ENCODE measurements around the gene CCDC88C.

The CCDC88C gene

DNA sequence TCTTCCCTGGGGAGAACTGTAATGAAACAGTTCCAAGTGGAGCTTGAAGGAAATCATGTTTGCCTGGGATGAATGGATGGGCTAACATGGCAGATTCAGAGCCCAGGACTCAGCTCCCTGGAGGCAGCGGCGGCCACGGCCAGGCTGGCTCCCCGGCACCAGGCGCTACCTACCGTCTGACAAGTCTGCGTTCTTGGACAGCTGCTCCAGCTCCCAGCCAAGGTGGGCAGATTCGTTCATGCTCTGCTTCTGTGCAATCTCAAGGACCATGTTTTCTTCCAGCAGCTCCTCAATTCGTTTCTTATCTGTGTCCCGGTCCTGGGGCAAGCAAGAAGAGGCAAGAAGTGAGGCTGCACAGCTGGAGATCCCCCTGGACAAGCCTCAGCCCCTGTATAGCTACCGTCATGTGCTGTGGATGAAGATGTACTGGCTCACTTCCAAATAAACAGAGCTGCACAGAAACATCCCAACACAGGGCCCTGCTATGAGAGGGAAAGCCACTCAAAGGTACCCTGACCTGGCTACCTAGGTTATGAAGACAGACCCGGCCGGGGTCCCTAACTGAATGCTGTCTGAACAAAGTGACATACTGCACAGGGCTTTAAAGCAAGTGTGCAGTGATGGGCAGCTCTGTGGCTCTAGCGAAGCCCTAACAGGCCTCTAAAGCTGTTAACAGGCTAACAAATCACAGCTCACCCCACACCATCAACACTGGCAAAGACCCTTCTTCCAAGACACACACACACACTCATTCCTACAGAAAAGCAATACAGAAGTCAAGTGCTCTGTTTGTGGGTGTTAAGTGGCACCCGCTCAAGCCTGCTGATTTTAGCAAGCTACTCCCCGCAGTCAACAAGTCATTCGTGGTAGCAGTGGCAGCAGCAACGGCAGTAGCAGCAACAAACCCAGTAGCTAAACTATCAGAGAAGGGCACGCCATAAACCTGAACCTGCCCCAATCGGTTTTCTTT, 92.7 kb downstream of the CCDC88C start:
- Histone ChIP-seq H3K4me1 (peaks cover 29 to 78% (median 69%) of the 10 kb centered on the region in 10 experiments), H3K4me2 (peak overlapping the region; percentile 76 to 95 (median 89)), H3K9ac (peak overlapping the region in 10 of 11 experiments; percentile 71 to 84 (median 80); a peak in 21 of 22 replicates), H4K20me1 (peaks cover 0 to 15% (median 0%) of the 10 kb centered on the region in 11 experiments; a peak in 4 of 22 replicates), H3K9me3 (replicated peaks in 1 of 11) (no peaks in the 10 kb centered on the region), H3K4me3 (peak overlapping the region in 9 of 10 experiments; percentile 44 to 66 (median 55); a peak in 17 of 20 replicates), H3K27me3 (no peaks in the 10 kb centered on the region), H3K36me3 (peaks cover 10 to 89% (median 65%) of the 10 kb centered on the region in 11 experiments), H3K27ac (peak overlapping the region; percentile 21 to 93 (median 87); a peak in 21 of 22 replicates)
- no peak for TF ChIP-seq Cebpa-rat (IDR thresholded peaks at IDR 0.05)

DNA sequence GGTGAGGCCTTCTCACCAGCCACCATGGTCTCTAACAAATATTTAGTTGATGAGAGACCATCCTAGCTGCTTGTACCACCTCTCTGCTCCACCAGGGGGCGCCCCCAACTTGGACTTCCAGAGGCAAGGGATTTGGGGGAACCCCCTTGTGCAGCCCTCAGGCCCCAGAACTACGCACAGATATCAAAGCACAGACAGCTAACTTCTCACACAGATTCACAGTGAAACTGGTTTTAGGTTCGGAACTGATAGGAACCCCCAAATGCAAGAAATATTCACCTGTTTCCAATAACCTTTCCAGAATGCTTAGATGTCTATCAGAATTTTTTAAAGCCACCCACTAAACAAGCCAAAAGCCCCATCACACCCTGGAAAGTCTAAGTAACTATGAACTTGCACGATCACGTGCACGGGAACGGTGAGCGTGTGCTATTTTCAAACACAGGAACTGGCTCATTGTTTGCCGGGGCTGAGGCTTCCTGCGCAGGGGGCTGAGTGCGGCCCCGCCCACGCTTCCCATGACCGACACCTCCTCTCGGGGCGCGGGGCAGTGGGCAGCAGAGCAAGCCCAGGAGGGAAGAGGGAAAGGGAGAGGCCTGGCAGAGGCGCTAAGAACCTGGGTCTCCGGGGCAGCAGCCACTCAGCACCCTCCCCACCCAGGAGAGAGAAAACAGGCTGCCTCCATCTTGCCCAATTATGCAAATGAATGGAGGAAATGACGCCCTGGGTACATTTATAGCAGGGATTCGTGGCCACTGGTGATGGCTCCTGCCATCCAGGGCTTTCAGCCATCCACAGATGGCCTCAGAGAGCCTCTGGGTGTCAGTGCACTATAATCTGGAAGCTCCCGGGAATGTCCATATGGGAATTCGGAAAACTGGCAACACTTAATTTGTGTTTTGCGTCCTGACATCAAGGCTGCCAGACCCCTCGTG, 93.7 kb downstream of the CCDC88C start:
- H4K20me1 ChIP-seq, result peaks cover 0 to 8% (median 0%) of the 10 kb centered on the region in 11 experiments; a peak in 1 of 22 replicates
- peaks cover 10 to 90% (median 69%) of the 10 kb centered on the region in 11 experiments for H3K36me3 ChIP-seq
- peaks cover 27 to 71% (median 60%) of the 10 kb centered on the region in 10 experiments for H3K4me1 ChIP-seq
- no peaks in the 10 kb centered on the region for H3K9me3 ChIP-seq (replicated peaks in 1 of 11)
- no peaks in the 10 kb centered on the region for H3K27me3 ChIP-seq
- H3K27ac ChIP-seq, result peak overlapping the region; percentile 21 to 93 (median 87); a peak in 21 of 22 replicates
- H3K4me3 ChIP-seq, result peak overlapping the region; percentile 42 to 66 (median 54)
- H3K9ac ChIP-seq, result peak overlapping the region; percentile 65 to 84 (median 79); a peak in 21 of 22 replicates
- peak in 3 of 11 experiments; percentile 16 to 55 (median 21); a peak in 3 of 22 replicates for TF ChIP-seq Cebpa-rat (IDR thresholded peaks at IDR 0.05)
- H3K4me2 ChIP-seq, result peak overlapping the region; percentile 76 to 95 (median 89)

DNA sequence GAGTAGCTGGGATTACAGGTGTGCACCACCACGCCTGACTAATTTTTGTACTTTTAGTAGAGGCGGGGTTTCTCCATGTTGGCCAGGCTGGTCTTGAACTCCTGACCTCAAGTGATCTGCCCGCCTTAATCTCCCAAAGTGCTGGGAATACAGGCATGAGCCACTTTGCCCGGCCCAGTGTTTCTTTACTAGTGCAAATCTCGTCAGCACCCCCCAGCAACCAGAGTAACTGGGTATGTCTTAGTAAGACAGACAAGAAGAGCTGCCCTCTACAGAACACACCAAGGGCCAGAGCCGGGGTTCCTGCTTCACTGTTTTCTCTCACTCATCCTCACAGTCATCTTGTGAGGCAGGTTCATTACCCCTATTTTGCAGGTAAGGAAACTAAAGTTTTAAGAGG, 94.6 kb downstream of the CCDC88C start:
- Histone ChIP-seq H3K9ac (peak overlapping the region in 7 of 11 experiments; percentile 71 to 84 (median 81); a peak in 10 of 22 replicates), H3K27me3 (no peaks in the 10 kb centered on the region), H3K4me1 (peaks cover 28 to 71% (median 59%) of the 10 kb centered on the region in 10 experiments), H3K9me3 (replicated peaks in 1 of 11) (no peaks in the 10 kb centered on the region), H3K4me3 (no peak overlapping the region), H3K4me2 (peak overlapping the region; percentile 76 to 95 (median 89); a peak in 21 of 22 replicates), H4K20me1 (0 out of 22 replicates have a peak, but pooled peaks cover 0 to 6% (median 0%) of the 10 kb centered on the region in 11 experiments), H3K36me3 (peaks cover 10 to 90% (median 74%) of the 10 kb centered on the region in 11 experiments), H3K27ac (peak overlapping the region in 9 of 11 experiments; percentile 81 to 93 (median 88); a peak in 12 of 22 replicates)
- no peak for TF ChIP-seq Cebpa-rat (IDR thresholded peaks at IDR 0.05)

GRCh38 chr14:91322623-91323022, 95.0 kb downstream of the CCDC88C start:
- Histone ChIP-seq H3K4me3 (no peak overlapping the region), H3K27ac (peak overlapping the region in 2 of 11 experiments; percentile 87 to 93; a peak in 2 of 22 replicates), H3K4me1 (peaks cover 32 to 71% (median 59%) of the 10 kb centered on the region in 10 experiments), H3K9me3 (replicated peaks in 1 of 11) (no peaks in the 10 kb centered on the region), H4K20me1 (0 out of 22 replicates have a peak, but pooled peaks cover 0 to 10% (median 0%) of the 10 kb centered on the region in 11 experiments), H3K36me3 (peaks cover 10 to 89% (median 70%) of the 10 kb centered on the region in 11 experiments), H3K9ac (peak overlapping the region in 2 of 11 experiments; percentile 80 to 84; a peak in 2 of 22 replicates), H3K4me2 (peak overlapping the region in 7 of 11 experiments; percentile 76 to 93 (median 88); a peak in 10 of 22 replicates), H3K27me3 (no peaks in the 10 kb centered on the region)
- no peak for TF ChIP-seq Cebpa-rat (IDR thresholded peaks at IDR 0.05)

DNA sequence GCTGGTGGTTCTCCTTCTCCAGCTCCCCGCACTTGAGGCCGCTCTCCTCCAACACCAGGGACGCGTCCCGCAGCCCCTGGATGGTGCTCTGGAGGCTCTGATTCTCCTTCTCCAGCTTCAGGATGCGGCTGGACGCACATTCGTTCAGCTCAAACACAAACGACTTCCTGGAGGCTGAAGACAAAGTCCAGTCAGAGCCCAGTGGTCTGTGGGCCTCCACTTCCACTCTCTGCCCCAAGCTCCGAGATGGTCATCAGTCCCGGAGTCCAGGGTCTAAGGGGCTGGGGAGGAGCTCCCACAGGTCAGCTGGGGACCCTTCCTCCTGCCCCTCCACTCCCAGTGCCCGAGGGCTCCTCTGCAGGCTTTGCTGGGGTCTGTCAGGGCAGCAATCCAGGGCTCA, 96.5 kb downstream of the CCDC88C start:
- no peaks in the 10 kb centered on the region for H3K27me3 ChIP-seq
- H3K4me3 ChIP-seq, result no peak overlapping the region
- peak overlapping the region in 1 of 11 experiments; percentile 20; a peak in 2 of 22 replicates for H3K27ac ChIP-seq
- H3K4me1 ChIP-seq, result peaks cover 47 to 78% (median 68%) of the 10 kb centered on the region in 10 experiments
- TF ChIP-seq Cebpa-rat (IDR thresholded peaks at IDR 0.05), result no peak
- H3K4me2 ChIP-seq, result no peak overlapping the region
- peaks cover 10 to 82% (median 58%) of the 10 kb centered on the region in 11 experiments; a peak in 21 of 22 replicates for H3K36me3 ChIP-seq
- peaks cover 0 to 13% (median 0%) of the 10 kb centered on the region in 11 experiments; a peak in 1 of 22 replicates for H4K20me1 ChIP-seq
- H3K9me3 ChIP-seq (replicated peaks in 1 of 11), result no peaks in the 10 kb centered on the region
- H3K9ac ChIP-seq, result 0 out of 22 replicates have a peak overlapping the region, but pooled peaks of 2 of the 11 experiments have one; percentile 2 to 6

DNA sequence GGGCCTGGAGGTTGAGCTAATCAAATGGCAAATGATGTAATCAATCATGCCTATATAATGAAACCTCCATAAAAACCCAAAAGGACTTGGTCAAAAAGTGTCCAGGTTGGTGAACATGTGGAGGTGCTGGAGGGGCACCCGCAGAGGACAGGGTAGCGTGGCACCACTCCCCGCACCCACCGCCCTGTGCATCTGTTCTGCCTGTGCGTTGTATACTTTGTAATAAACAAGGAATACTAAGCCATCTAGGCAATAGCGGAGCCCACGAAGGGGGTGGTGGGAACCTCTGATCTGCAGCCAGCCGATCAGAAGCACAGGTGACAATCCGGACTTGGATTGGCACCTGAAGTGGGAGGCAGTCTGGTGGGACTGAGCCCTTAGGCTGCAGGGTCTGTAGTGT, 97.4 kb downstream of the CCDC88C start:
- Histone ChIP-seq H3K36me3 (peaks cover 10 to 77% (median 53%) of the 10 kb centered on the region in 11 experiments; a peak in 21 of 22 replicates), H3K27ac (no peak overlapping the region), H3K27me3 (no peaks in the 10 kb centered on the region), H3K4me2 (no peak overlapping the region), H3K9me3 (replicated peaks in 1 of 11) (no peaks in the 10 kb centered on the region), H3K4me1 (peaks cover 51 to 78% (median 70%) of the 10 kb centered on the region in 10 experiments), H4K20me1 (peaks cover 0 to 13% (median 0%) of the 10 kb centered on the region in 11 experiments; a peak in 1 of 22 replicates), H3K9ac (no peak overlapping the region), H3K4me3 (no peak overlapping the region)
- TF ChIP-seq Cebpa-rat (IDR thresholded peaks at IDR 0.05), result no peak

GRCh38 chr14:91318911-91319310, 98.7 kb downstream of the CCDC88C start:
- H3K36me3 ChIP-seq, result peaks cover 16 to 80% (median 59%) of the 10 kb centered on the region in 11 experiments; a peak in 21 of 22 replicates
- H4K20me1 ChIP-seq, result peaks cover 0 to 13% (median 0%) of the 10 kb centered on the region in 11 experiments; a peak in 1 of 22 replicates
- peaks cover 40 to 73% (median 64%) of the 10 kb centered on the region in 10 experiments for H3K4me1 ChIP-seq
- no peaks in the 10 kb centered on the region for H3K27me3 ChIP-seq
- H3K4me3 ChIP-seq, result no peak overlapping the region
- H3K9ac ChIP-seq, result no peak overlapping the region
- no peaks in the 10 kb centered on the region for H3K9me3 ChIP-seq (replicated peaks in 1 of 11)
- TF ChIP-seq Cebpa-rat (IDR thresholded peaks at IDR 0.05), result no peak
- H3K27ac ChIP-seq, result no peak overlapping the region; a peak in 1 of 22 replicates
- no peak overlapping the region; a peak in 1 of 22 replicates for H3K4me2 ChIP-seq

All from BLaER1 treated with 17β-estradiol and CSF1 and Interleukin-3, amounts not matched to agents 10 nM and 100 nM (cell line).